Mesodermal cell (in vitro differentiated cells): Measurements from ENCODE around the gene FGGY.
"Not testable (repeated sequence)": the region's sequence is repeated elsewhere in the genome, so short reads cannot be mapped to it uniquely, and the experiment has no call there.

ENCODE experiments used
- H3K27ac ChIP-seq: 2 replicates; pipeline ENCODE4 v1.7.0; 2013; ENCODE audit warnings: mild to moderate bottlenecking, low read depth, low read length, moderate library complexity; ENCODE audit not compliant: severe bottlenecking
- H3K36me3 ChIP-seq: 2 replicates; pipeline ENCODE4 v1.7.1; 2013; ENCODE audit warnings: mild to moderate bottlenecking, low read length, moderate library complexity; ENCODE audit not compliant: control insufficient read depth, insufficient read depth
- H3K4me1 ChIP-seq: one replicate; pipeline ENCODE4 v1.7.1; 2013; ENCODE audit warnings: mild to moderate bottlenecking, low read length; ENCODE audit not compliant: insufficient read depth, control insufficient read depth, poor library complexity, severe bottlenecking
- H3K4me3 ChIP-seq: 2 replicates; pipeline ENCODE4 v1.7.0; 2013; ENCODE audit warnings: low read length, control low read depth, mild to moderate bottlenecking; ENCODE audit not compliant: insufficient read depth, poor library complexity, severe bottlenecking; ENCODE audit errors: extremely low read depth
- H3K9me3 ChIP-seq: 2 replicates; pipeline ENCODE4 v1.7.1; 2013; ENCODE audit warnings: mild to moderate bottlenecking, low read length, moderate library complexity; ENCODE audit not compliant: control insufficient read depth
- WGBS, 2 experiments: methylation state at CpG; one replicate each; pipeline ENCODE4 v1.1.5; 2013; ENCODE audit warnings: missing lambda C conversion rate in 2 of 2; ENCODE audit not compliant: insufficient coverage in 2 of 2; 5-methylcytosine and 5-hydroxymethylcytosine counted together

Gene FGGY

DNA sequence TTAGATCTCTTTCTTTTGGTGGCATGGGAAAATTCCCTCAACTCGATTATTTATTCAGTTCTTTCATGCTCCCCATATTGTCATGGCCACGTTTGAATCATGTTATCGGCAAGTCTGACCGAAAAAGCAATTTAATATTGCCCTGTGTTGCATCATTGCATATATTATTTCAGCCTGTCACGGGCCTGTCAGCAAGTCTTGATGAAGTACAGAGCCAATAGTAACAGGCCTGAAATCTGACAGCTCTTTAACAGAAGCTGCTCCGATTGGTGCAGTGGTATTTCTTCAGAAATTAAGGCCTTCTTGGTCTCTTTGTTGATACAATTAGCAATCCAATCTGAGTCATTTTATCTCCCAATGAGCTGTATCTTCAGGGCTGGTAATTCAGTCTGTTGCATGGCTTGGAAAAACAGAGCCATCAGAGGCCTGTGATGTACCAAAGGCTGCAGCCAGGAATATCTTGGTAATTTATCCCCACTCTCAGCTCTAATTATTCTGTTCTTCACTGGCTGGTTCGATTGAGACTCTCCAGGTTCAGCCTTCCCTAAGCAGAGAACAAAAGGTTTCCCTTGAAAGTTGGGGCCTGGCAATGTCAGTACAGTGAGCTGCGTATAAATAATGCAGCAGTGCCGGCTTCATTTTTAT lies 149.5 kb downstream of the FGGY start:
- H3K27ac ChIP-seq = peak overlapping the region; percentile 90
- no peaks in the 10 kb centered on the region for H3K36me3 ChIP-seq
- H3K4me3 ChIP-seq = no peak overlapping the region
- WGBS, 2 experiments = 72 to 74% methylated on average over 8 to 9 of the region's 9 CpGs
- H3K4me1 ChIP-seq = peaks cover 8% of the 10 kb centered on the region
- no peaks in the 10 kb centered on the region for H3K9me3 ChIP-seq

DNA sequence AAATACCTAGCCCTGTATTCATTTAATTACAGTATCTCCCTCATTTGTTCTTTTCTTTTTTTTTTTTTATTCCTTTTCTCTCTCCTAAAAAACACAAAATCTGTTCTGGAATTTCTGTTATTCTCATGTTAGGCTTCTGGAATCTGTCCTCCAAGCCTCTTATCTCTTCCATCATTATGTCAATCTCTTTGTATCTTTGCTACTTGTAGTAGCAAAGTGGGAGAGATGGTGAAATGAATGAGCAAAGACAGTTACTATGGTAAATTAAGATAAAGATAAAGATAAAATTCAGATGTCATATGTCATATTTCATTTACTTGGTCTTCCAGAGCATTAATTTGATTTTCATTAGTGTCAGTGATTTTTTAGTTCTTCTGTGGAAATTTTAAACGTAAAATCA lies 155.1 kb downstream of the FGGY start:
- H3K36me3 ChIP-seq = no peaks in the 10 kb centered on the region
- H3K9me3 ChIP-seq = peaks cover 4% of the 10 kb centered on the region
- peak overlapping the region; percentile 36 for H3K27ac ChIP-seq
- no peak overlapping the region for H3K4me3 ChIP-seq
- H3K4me1 ChIP-seq = peaks cover 25% of the 10 kb centered on the region
- no CpG with 5 or more reads among the region's 1 CpG for WGBS, 2 experiments

DNA sequence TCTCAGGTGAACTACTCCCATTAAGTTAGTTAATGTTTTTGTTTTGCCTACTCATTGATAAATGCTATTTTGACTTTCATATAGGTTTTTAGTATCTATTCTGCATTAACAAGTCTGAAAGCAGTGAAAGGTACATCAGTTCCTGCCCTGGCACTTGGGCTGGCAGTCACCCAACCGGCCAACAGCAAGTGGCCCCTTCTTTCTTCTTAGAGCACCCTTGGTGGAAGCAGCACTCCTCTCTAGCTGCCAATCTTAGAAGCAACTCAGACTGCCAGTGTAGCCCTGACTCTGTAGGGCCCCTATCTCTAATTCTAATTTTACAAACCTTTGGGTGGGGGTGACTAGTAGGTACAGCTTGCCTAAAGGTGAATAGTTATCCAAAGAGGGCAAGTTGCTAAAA lies 155.7 kb downstream of the FGGY start:
- Histone ChIP-seq H3K9me3 (peaks cover 4% of the 10 kb centered on the region), H3K36me3 (no peaks in the 10 kb centered on the region), H3K27ac (no peak overlapping the region), H3K4me3 (no peak overlapping the region), H3K4me1 (peaks cover 25% of the 10 kb centered on the region)
- 100% methylated on average over 1 of the region's 1 CpG for WGBS, 2 experiments

DNA sequence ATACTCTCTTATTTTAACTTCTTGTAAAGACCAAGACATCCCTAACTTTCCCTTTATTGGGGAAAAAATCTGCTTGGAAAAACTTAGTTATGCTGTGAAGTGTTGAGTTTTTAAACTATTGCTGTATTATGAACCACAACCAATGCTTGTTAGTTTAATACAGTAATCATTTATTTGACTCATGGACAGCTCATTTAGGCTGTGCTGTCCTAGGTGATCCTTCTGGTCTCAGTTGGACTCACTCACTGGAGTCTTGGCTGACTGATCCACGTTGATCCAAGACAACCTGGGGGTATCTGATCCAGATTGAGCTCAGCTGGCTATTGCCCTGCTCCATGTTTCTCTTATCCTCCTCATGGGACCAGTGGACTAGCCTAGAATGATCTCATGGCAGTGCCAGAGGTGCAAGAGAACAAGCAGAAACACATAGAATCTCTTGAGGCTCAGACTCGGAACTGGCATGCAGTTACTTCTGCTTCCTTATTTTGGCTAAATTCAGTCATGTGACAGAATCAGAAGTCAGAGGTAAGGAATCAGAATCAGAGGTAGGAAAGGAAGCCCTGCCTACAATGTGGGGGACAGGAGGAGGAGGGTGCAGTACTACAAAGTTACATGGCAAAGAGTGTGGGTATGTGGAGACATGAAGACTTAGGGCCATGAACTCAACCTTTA lies 156.5 kb downstream of the FGGY start:
- Histone ChIP-seq H3K4me3 (no peak overlapping the region), H3K27ac (no peak overlapping the region), H3K4me1 (peaks cover 25% of the 10 kb centered on the region), H3K36me3 (no peaks in the 10 kb centered on the region), H3K9me3 (peaks cover 4% of the 10 kb centered on the region)
- WGBS, 2 experiments = 95 to 96% methylated on average over 2 of the region's 2 CpGs

DNA sequence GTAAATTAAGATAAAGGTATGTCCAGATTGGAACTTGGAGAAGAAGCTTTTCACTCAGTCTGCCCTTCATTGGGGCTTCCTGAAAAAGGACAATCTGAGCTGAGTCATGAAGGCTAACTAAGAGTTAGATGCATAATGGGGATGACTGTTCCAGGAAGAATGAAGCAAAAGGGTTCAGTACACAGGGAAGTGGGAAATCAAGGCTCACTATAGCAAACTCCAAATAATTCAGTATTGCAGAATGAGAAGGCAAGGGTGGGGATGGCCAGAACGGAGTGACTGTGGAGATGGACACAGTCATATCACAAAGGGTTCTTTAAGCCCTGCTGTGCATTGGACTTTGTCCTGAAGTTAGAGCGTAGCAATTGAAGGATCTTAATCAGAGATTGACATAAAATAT lies 158.3 kb downstream of the FGGY start:
- Histone ChIP-seq H3K27ac (no peak overlapping the region), H3K4me3 (no peak overlapping the region), H3K4me1 (peaks cover 25% of the 10 kb centered on the region), H3K9me3 (peaks cover 7% of the 10 kb centered on the region), H3K36me3 (no peaks in the 10 kb centered on the region)
- whole genome bisulfite sequencing, 2 experiments = 57 to 100% methylated on average over 1 of the region's 2 CpGs

DNA sequence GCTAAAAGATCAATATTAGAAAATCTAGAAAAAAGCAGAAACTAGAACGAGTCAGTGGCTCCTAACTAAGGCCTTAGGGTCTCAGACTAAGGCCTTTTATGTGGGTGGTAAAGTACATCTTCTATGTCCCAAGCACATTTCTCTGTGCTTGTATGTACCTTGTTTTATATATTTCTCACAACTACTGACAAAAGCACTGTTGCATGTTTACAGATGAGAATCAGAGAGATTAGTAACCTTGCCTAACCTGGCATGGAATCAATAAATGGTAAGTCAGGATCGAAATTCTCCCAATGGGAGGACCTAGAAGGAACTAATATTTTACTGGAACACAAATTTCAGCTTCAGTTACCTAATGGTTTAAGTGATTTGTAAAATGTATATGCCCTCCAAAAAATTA lies 160.9 kb downstream of the FGGY start:
- 70% methylated on average over 1 of the region's 2 CpGs; no CpG with 5 or more reads in 1 of the 2 experiments for WGBS, 2 experiments
- H3K9me3 ChIP-seq = peaks cover 10% of the 10 kb centered on the region
- peaks cover 17% of the 10 kb centered on the region for H3K4me1 ChIP-seq

DNA sequence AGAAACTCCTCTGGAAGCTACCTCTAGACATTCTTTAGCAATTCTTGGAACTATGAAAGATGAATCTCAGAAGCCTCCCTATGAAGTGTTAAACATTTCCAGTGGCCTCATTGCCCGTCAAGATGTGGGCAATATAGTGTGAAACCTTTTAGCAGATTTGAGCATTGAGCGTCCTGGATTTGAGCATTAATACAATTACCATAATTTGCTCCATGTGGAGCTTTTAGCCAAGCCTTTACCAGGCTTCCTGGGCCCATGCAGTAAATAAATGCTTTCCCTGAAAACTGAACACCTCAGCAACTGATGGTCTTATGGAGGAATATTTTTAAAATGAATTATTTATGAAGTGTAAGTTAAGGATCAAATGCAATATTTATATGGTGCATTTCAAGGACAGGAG lies 162.0 kb downstream of the FGGY start:
- Histone ChIP-seq H3K4me1 (peaks cover 16% of the 10 kb centered on the region), H3K9me3 (peaks cover 7% of the 10 kb centered on the region), H3K36me3 (no peaks in the 10 kb centered on the region), H3K27ac (no peak overlapping the region), H3K4me3 (no peak overlapping the region)
- 80 to 92% methylated on average over 1 to 2 of the region's 2 CpGs for WGBS, 2 experiments

More for the DNA sequence above, 160.9 kb downstream of the FGGY start:
- Histone ChIP-seq H3K36me3 (no peaks in the 10 kb centered on the region), H3K4me3 (no peak overlapping the region), H3K27ac (no peak overlapping the region)

DNA sequence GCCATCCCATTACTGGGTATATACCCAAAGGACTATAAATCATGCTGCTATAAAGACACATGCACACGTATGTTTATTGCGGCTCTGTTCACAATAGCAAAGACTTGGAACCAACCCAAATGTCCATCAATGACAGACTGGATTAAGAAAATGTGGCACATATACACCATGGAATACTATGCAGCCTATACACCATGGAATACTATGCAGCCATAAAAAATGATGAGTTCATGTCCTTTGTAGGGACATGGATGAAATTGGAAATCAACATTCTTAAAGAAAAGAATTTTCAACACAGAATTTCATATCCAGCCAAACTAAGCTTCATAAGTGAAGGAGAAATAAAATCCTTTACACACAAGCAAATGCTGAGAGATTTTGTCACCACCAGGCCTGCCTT lies 166.0 kb downstream of the FGGY start:
- WGBS, 2 experiments = no CpG with 5 or more reads among the region's 2 CpGs
- not testable (repeated sequence) for H3K9me3 ChIP-seq, H3K4me1 ChIP-seq, H3K27ac ChIP-seq, H3K36me3 ChIP-seq, H3K4me3 ChIP-seq

DNA sequence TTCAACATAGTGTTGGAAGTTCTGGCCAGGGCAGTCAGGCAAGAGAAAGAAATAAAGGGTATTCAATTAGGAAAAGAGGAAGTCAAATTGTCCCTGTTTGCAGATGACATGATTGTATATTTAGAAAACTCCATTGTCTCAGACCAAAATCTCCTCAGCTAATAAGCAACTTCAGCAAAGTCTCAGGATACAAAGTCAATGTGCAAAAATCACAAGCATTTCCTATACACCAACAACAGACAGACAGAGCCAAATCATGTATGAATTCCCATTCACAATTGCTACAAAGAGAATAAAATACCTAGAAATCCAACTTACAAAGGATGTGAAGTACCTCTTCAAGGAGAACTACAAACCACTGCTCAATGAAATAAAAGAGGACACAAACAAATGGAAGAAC lies 168.6 kb downstream of the FGGY start:
- H3K36me3 ChIP-seq, H3K27ac ChIP-seq, H3K4me1 ChIP-seq, H3K4me3 ChIP-seq, H3K9me3 ChIP-seq: not testable (repeated sequence)

DNA sequence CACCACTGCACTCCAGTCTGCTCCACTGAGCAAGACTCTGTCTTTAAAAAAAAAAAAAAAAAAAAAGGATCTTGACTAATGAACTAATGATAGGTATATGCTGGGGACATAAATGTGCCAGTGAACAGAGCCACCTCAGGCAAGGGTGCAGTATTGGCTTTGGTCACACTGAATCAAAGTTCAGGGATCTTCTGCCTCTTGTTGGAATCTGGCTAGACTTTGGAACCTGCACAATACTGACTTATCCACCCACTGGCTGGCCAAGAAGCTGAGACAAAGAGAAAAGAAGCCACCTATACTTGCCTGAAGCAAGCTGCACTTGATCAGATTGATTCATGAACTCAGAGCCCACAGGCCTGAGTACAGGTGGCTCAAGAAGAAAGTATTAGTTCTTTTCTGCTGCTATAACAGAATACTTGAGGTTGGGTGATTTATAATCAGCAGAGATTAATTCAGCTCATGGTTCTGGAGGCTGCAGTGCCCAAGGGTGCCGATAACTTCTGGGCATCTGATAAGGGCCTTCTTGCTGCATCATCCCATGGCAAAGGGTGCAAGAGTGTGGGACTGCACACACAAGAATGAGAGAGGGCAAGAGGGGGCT lies 172.0 kb downstream of the FGGY start:
- Histone ChIP-seq H3K36me3 (no peaks in the 10 kb centered on the region), H3K4me3 (no peak overlapping the region), H3K4me1 (no peaks in the 10 kb centered on the region), H3K27ac (no peak overlapping the region), H3K9me3 (no peaks in the 10 kb centered on the region)
- WGBS, 2 experiments = 100% methylated on average over 1 of the region's 1 CpG

DNA sequence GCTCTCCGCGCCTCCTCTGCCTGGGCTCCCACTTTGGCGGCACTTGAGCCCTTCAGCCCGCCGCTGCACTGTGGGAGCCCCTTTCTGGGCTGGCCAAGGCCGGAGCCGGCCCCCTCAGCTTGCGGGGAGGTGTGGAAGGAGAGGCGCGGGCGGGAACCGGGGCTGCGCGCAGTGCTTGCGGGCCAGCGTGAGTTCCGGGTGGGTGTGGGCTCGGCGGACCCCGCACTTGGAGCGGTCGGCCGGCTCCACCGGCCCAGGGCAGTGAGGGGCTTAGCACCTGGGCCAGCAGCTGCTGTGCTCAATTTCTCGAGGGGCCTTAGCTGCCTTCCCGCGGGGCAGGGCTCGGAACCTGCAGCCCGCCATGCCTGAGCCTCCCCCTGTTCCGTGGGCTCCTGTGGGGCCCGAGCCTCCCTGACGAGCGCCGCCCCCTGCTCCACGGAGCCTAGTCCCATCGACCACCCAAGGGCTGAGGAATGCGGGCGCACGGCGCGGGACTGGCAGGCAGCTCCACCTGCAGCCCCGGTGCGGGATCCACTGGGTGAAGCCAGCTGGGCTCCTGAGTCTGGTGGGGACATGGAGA lies 175.2 kb downstream of the FGGY start:
- 96 to 97% methylated on average over 27 to 28 of the region's 43 CpGs for WGBS, 2 experiments
- not testable (repeated sequence) for H3K4me3 ChIP-seq

More for the DNA sequence above, 175.2 kb downstream of the FGGY start:
- not testable (repeated sequence) for H3K36me3 ChIP-seq, H3K27ac ChIP-seq, H3K9me3 ChIP-seq, H3K4me1 ChIP-seq
